IMR-90 (cell line): ENCODE results near the gene GAMT. TPM values are rescaled to one million over a fixed set of nuclear protein-coding genes. Genes with fewer than 3 reads are reported as not detected.

ENCODE experiments used
- ATAC-seq: fragments of 200-7000 bp; cut with Tn5 transposase; 2 replicates; pipeline ENCODE4 v1.9.1; 2020; ENCODE audit warnings: low read depth, mild to moderate bottlenecking, moderate library complexity
- BruUV-seq: library from RNA; stranded (reverse); fragments of 400-500 nt; replicated peaks from 2 replicates; lab custom pipeline; 2021; lab: Mats Ljungman, UMichigan
- CTCF ChIA-PET: fragments of 300-600 bp; formaldehyde crosslinking; extraction: SDS; loops from one replicate; lab custom pipeline; 2021; ENCODE audit warnings: antibody characterized with exemption; lab: Yijun Ruan, JAX
- POLR2A ChIA-PET: fragments of 300-600 bp; sonication (Branson Sonifier 250); formaldehyde crosslinking; loops from one replicate; lab custom pipeline; 2022; ENCODE audit warnings: antibody characterized with exemption; ENCODE audit not compliant: unreplicated experiment; lab: Charles Lee
- DNase-seq: peaks from one replicate; pipeline ENCODE4 v3.0.0; 2013
- H2AFZ ChIP-seq: replicated peaks from 2 replicates; pipeline ENCODE3; 2013; ENCODE audit warnings: low read length, mild to moderate bottlenecking; ENCODE audit not compliant: poor library complexity
- H2AK5ac ChIP-seq: 2 replicates; pipeline ENCODE4 v1.6.1; 2013; ENCODE audit warnings: low read depth, low read length, inconsistent platforms
- H2AK9ac ChIP-seq: replicated peaks from 2 replicates; pipeline ENCODE3; 2013; ENCODE audit warnings: mild to moderate bottlenecking, low read depth, low read length, moderate library complexity; ENCODE audit not compliant: poor library complexity
- H2BK120ac ChIP-seq: 2 replicates; pipeline ENCODE4 v1.6.1; 2013; ENCODE audit warnings: low read depth, low read length, inconsistent platforms
- H2BK15ac ChIP-seq: 3 replicates; pipeline ENCODE4 v1.6.1; 2013; ENCODE audit warnings: low read depth, low read length, inconsistent platforms
- H2BK20ac ChIP-seq: 2 replicates; pipeline ENCODE4 v1.6.1; 2013; ENCODE audit warnings: low read depth, mild to moderate bottlenecking, inconsistent platforms, low read length, moderate library complexity
- H2BK5ac ChIP-seq: 2 replicates; pipeline ENCODE4 v1.6.1; 2013; ENCODE audit warnings: mild to moderate bottlenecking, low read depth, low read length, inconsistent platforms; ENCODE audit not compliant: poor library complexity, severe bottlenecking
- H3K14ac ChIP-seq: replicated peaks from 2 replicates; pipeline ENCODE4 v1.6.1; 2013; ENCODE audit warnings: low read depth, low read length, inconsistent platforms
- H3K18ac ChIP-seq: 2 replicates; pipeline ENCODE4 v1.6.1; 2013; ENCODE audit warnings: low read depth, low read length, control low read depth
- H3K23ac ChIP-seq: 2 replicates; pipeline ENCODE4 v1.6.1; 2013; ENCODE audit warnings: low read depth, low read length, inconsistent platforms
- H3K27ac ChIP-seq: 2 replicates; pipeline ENCODE4 v1.5.1; 2013; ENCODE audit warnings: mild to moderate bottlenecking, control low read depth, low read length; ENCODE audit not compliant: insufficient read depth
- H3K27me3 ChIP-seq: 2 replicates; pipeline ENCODE4 v1.6.1; 2013; ENCODE audit warnings: low read length; ENCODE audit not compliant: control insufficient read depth, insufficient read depth
- H3K36me3 ChIP-seq: 2 replicates; pipeline ENCODE4 v1.6.1; 2013; ENCODE audit warnings: low read length, mixed read lengths; ENCODE audit not compliant: control insufficient read depth, insufficient read depth
- H3K4ac ChIP-seq: 2 replicates; pipeline ENCODE4 v1.6.1; 2013; ENCODE audit warnings: low read depth, low read length, inconsistent platforms
- H3K4me1 ChIP-seq: 2 replicates; pipeline ENCODE4 v1.6.1; 2013; ENCODE audit warnings: low read length, mixed read lengths; ENCODE audit not compliant: control insufficient read depth, insufficient read depth
- H3K4me2 ChIP-seq: 2 replicates; pipeline ENCODE4 v1.6.1; 2013; ENCODE audit warnings: low read depth, mild to moderate bottlenecking, control low read depth, low read length, moderate library complexity
- H3K4me3 ChIP-seq: 2 replicates; pipeline ENCODE4 v1.5.1; 2013; ENCODE audit warnings: low read depth, mild to moderate bottlenecking, control low read depth, low read length, moderate library complexity; ENCODE audit not compliant: insufficient read depth
- H3K56ac ChIP-seq: 2 replicates; pipeline ENCODE4 v1.6.1; 2013; ENCODE audit warnings: low read length, inconsistent platforms; ENCODE audit not compliant: insufficient read depth; ENCODE audit errors: extremely low read depth
- H3K79me1 ChIP-seq, 2 experiments: 2 replicates each; pipeline ENCODE4 v1.6.1; 2013; ENCODE audit warnings: low read length in 2 of 2, inconsistent platforms in 1 of 2, low read depth in 1 of 2
- H3K9ac ChIP-seq: 2 replicates; pipeline ENCODE4 v1.6.1; 2013; ENCODE audit warnings: low read depth, low read length, control low read depth
- H3K9me1 ChIP-seq: 2 replicates; pipeline ENCODE4 v1.6.1; 2013; ENCODE audit warnings: low read length, inconsistent platforms; ENCODE audit not compliant: insufficient read depth
- H3K9me3 ChIP-seq: 2 replicates; pipeline ENCODE4 v1.6.1; 2013; ENCODE audit warnings: low read length; ENCODE audit not compliant: control insufficient read depth, insufficient read depth
- H4K20me1 ChIP-seq: 2 replicates; pipeline ENCODE4 v1.6.1; 2013; ENCODE audit warnings: low read length, inconsistent platforms; ENCODE audit not compliant: insufficient read depth
- H4K5ac ChIP-seq: 2 replicates; pipeline ENCODE4 v1.6.1; 2013; ENCODE audit warnings: mild to moderate bottlenecking, low read depth, low read length, control low read depth
- H4K8ac ChIP-seq, 2 experiments: 2 replicates each; pipeline ENCODE4 v1.6.1; 2013; ENCODE audit warnings: low read depth in 2 of 2, low read length in 2 of 2, control low read depth in 1 of 2, inconsistent platforms in 1 of 2
- H4K91ac ChIP-seq: 2 replicates; pipeline ENCODE4 v1.6.1; 2013; ENCODE audit warnings: low read depth, low read length, inconsistent platforms; ENCODE audit not compliant: insufficient read depth
- BHLHE40 ChIP-seq: fragments of 150-350 bp; IDR thresholded peaks from 2 replicates; pipeline ENCODE4 v1.6.1; 2016; ENCODE audit warnings: mild to moderate bottlenecking, low read depth, low read length
- CEBPB ChIP-seq: IDR thresholded peaks from 2 replicates; pipeline ENCODE4 v1.6.1; 2012; ENCODE audit warnings: low read depth, low read length, improper control_type of control experiment
- CHD1 ChIP-seq: IDR thresholded peaks from 2 replicates; pipeline ENCODE4 v1.6.1; 2012; ENCODE audit warnings: low read depth, low read length, improper control_type of control experiment
- FOS ChIP-seq: fragments of 150-350 bp; IDR thresholded peaks from 2 replicates; pipeline ENCODE4 v1.6.1; 2016; ENCODE audit warnings: low read depth, low read length
- MAFK ChIP-seq: IDR thresholded peaks from 2 replicates; pipeline ENCODE4 v1.6.1; 2012; ENCODE audit warnings: low read depth, low read length, improper control_type of control experiment
- MAZ ChIP-seq: IDR thresholded peaks from 2 replicates; pipeline ENCODE4 v1.6.1; 2012; ENCODE audit warnings: low read depth, mild to moderate bottlenecking, low read length, improper control_type of control experiment, moderate library complexity, borderline replicate concordance
- MXI1 ChIP-seq: IDR thresholded peaks from 2 replicates; pipeline ENCODE4 v1.6.1; 2012; ENCODE audit warnings: low read depth, mild to moderate bottlenecking, low read length, moderate library complexity, borderline replicate concordance
- NFE2L2 ChIP-seq: fragments of 150-350 bp; IDR thresholded peaks from 2 replicates; pipeline ENCODE4 v1.6.1; 2016; ENCODE audit warnings: low read depth, mild to moderate bottlenecking, low read length
- POLR2A ChIP-seq: IDR thresholded peaks from 2 replicates; pipeline ENCODE4 v1.6.1; 2012; ENCODE audit warnings: mild to moderate bottlenecking, low read depth, low read length
- RAD21 ChIP-seq: IDR thresholded peaks from 2 replicates; pipeline ENCODE4 v1.6.1; 2012; ENCODE audit warnings: low read length, improper control_type of control experiment
- RCOR1 ChIP-seq: IDR thresholded peaks from 2 replicates; pipeline ENCODE4 v1.6.1; 2012; ENCODE audit warnings: mild to moderate bottlenecking, low read length, improper control_type of control experiment; ENCODE audit not compliant: insufficient replicate concordance
- RFX5 ChIP-seq: IDR thresholded peaks from 2 replicates; pipeline ENCODE4 v1.8.0; 2012; ENCODE audit warnings: low read depth, mild to moderate bottlenecking, low read length, moderate library complexity
- SMC3 ChIP-seq: fragments of 150-350 bp; IDR thresholded peaks from 2 replicates; pipeline ENCODE4 v1.6.1; 2016; ENCODE audit warnings: low read depth, mild to moderate bottlenecking, antibody characterized with exemption, low read length, moderate library complexity
- USF2 ChIP-seq: fragments of 150-350 bp; IDR thresholded peaks from 2 replicates; pipeline ENCODE4 v1.6.1; 2017; ENCODE audit warnings: mild to moderate bottlenecking, antibody characterized with exemption, low read length, low read depth
- WGBS, 2 experiments: methylation state at CpG; one replicate each; pipeline versions ENCODE4 v1.1.5 to v1.1.7; 2013; ENCODE audit warnings: missing lambda C conversion rate in 2 of 2; ENCODE audit not compliant: insufficient read length in 1 of 2; ENCODE audit errors: extremely low coverage in 2 of 2; 5-methylcytosine and 5-hydroxymethylcytosine counted together
- dilution Hi-C: fragments of 300-500 bp; cut with HindIII; formaldehyde crosslinking; loops from one replicate; pipeline ENCODE4 v1.14.3; 2018; ENCODE audit warnings: low sequenced_read_pairs; ENCODE audit not compliant: unreplicated experiment
- in situ Hi-C: fragments of 300-500 bp; cut with MboI; formaldehyde crosslinking; loops from 3 replicates; pipeline ENCODE4 v1.14.3; 2019; ENCODE audit warnings: low sequenced_read_pairs, inconsistent platforms, mixed read lengths
- intact Hi-C: fragments of 100-400 bp; cut with micrococcal nuclease; formaldehyde crosslinking; loops from 2 replicates; pipeline ENCODE4 v1.10.0; 2022
- polyA plus RNA-seq, 3 experiments: library from polyadenylated mRNA; depleted of rRNA; stranded (reverse); fragments of >200 nt; gene quantifications; 2 replicates each; pipeline ENCODE4 v1.2.3, GENCODE V29; 2012; ENCODE audit warnings: low replicate concordance in 1 of 3
- total RNA-seq: library from RNA; depleted of rRNA; stranded (reverse); fragments of >200 nt; gene quantifications from 2 replicates; pipeline ENCODE4 v1.2.3, GENCODE V29; 2012
- TF ChIP-seq, protein P1 (sequence below): conservative IDR thresholded peaks from 2 replicates; pipeline ENCODE4 v1.5.1; 2012; ENCODE audit warnings: mild to moderate bottlenecking, low read depth, low read length, improper control_type of control experiment

GAMT gene
- total and polyA plus RNA-seq, 2 of the 4 experiments (the other 2 are of a cell fraction) = 22.8 to 51.8 TPM

GRCh38 chr19:1383312-1384084 is 17.8 kb downstream of the GAMT start, which contains the start of gene NDUFS7:
TSS of gene NDUFS7 (plus strand) at chr19:1383907. CDS start at chr19:1383927, 20 bp downstream.
- H2AK5ac ChIP-seq = peak within 1 kb of the TSS; percentile 45; the same call in 1 of the 2 replicates
- peak within 1 kb of the TSS; percentile 58 for H3K4me3 ChIP-seq
- peak; percentile 92 for DNase-seq
- in situ Hi-C loops = no loop called here
- H3K9me3 ChIP-seq = no peaks in the 10 kb centered on the region
- H4K91ac ChIP-seq = no peak within 1 kb of the TSS; the same call in 1 of the 2 replicates
- 0% methylated on average over 45 of the region's 90 CpGs; no CpG with 5 or more reads in 1 of the 2 experiments for WGBS, 2 experiments
- peaks cover 9 to 40% of the 10 kb centered on the region in 2 experiments; a peak in 3 of 4 replicates for H3K79me1 ChIP-seq
- H2BK15ac ChIP-seq = no peak within 1 kb of the TSS
- no peak within 1 kb of the TSS for H2BK20ac ChIP-seq
- H3K18ac ChIP-seq = no peak within 1 kb of the TSS
- peak within 1 kb of the TSS; percentile 89 for H2AK9ac ChIP-seq
- peaks cover 9% of the 10 kb centered on the region for H4K20me1 ChIP-seq
- intact Hi-C loops = loop anchor here (1.0 kb wide), 1 partner anchor 104 kb away; no protein-coding TSS in a partner anchor
- H3K23ac ChIP-seq = no peak within 1 kb of the TSS
- ChIA-PET POLR2A (no interaction called here), CTCF (interaction anchor here (0.9 kb wide), 1 partner anchor 131 kb away, joined by 3 read pairs; no protein-coding TSS in a partner anchor)
- H3K14ac ChIP-seq = no peak within 1 kb of the TSS
- peak within 1 kb of the TSS; percentile 47; the same call in 1 of the 2 replicates for H4K5ac ChIP-seq
- no peaks in the 10 kb centered on the region for H3K4me1 ChIP-seq
- peaks cover 3% of the 10 kb centered on the region; the same call in 1 of the 2 replicates for H3K36me3 ChIP-seq
- H2BK120ac ChIP-seq = no peak within 1 kb of the TSS
- peak within 1 kb of the TSS; percentile 62 for H3K27ac ChIP-seq
- H2BK5ac ChIP-seq = peak within 1 kb of the TSS; percentile 69
- H3K27me3 ChIP-seq = no peaks in the 10 kb centered on the region
- 0 out of 2 replicates have a peak within 1 kb of the TSS, but pooled peaks have one; percentile 2 for H3K56ac ChIP-seq
- dilution Hi-C loops = no loop called here
- no TSS peak for BruUV-seq
- H3K4me2 ChIP-seq = peak within 1 kb of the TSS; percentile 84
- H4K8ac ChIP-seq = peak within 1 kb of the TSS; percentile 72 to 73; a peak in 3 of 4 replicates
- H3K9me1 ChIP-seq = no peaks in the 10 kb centered on the region
- peak within 1 kb of the TSS; percentile 60; the same call in 1 of the 2 replicates for H3K4ac ChIP-seq
- peak within 1 kb of the TSS; percentile 76 for H3K9ac ChIP-seq
- peak within 1 kb of the TSS; percentile 90 for H2AFZ ChIP-seq
- ATAC-seq = peak; percentile 88
- TF ChIP-seq FOS (peak; percentile 81), SMC3 (no peak), CHD1 (no peak), POLR2A (peak; percentile 84), RAD21 (peak; percentile 18; the same call in 1 of the 2 replicates), NFE2L2 (0 out of 2 replicates have a peak, but pooled peaks have one; percentile 7), MXI1 (peak; percentile 53; the same call in 1 of the 2 replicates), MAFK (no peak), RCOR1 (peak; percentile 18), BHLHE40 (peak; percentile 95), MAZ (peak; percentile 69; the same call in 1 of the 2 replicates), RFX5 (no peak), USF2 (peak; percentile 69), CEBPB (peak; percentile 96)
- TF ChIP-seq, protein P1, sequence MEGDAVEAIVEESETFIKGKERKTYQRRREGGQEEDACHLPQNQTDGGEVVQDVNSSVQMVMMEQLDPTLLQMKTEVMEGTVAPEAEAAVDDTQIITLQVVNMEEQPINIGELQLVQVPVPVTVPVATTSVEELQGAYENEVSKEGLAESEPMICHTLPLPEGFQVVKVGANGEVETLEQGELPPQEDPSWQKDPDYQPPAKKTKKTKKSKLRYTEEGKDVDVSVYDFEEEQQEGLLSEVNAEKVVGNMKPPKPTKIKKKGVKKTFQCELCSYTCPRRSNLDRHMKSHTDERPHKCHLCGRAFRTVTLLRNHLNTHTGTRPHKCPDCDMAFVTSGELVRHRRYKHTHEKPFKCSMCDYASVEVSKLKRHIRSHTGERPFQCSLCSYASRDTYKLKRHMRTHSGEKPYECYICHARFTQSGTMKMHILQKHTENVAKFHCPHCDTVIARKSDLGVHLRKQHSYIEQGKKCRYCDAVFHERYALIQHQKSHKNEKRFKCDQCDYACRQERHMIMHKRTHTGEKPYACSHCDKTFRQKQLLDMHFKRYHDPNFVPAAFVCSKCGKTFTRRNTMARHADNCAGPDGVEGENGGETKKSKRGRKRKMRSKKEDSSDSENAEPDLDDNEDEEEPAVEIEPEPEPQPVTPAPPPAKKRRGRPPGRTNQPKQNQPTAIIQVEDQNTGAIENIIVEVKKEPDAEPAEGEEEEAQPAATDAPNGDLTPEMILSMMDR = peak; percentile 18; the same call in 1 of the 2 replicates
